HG03064 (cell line): Measurements from ENCODE around the gene TM4SF20.

ENCODE experiments used
- ATAC-seq: cut with Tn5 transposase; IDR thresholded peaks from one replicate; pipeline ENCODE4 v1.9.1; 2021; ENCODE audit warnings: low read depth; ENCODE audit not compliant: unreplicated experiment

The TM4SF20 gene, protein sequence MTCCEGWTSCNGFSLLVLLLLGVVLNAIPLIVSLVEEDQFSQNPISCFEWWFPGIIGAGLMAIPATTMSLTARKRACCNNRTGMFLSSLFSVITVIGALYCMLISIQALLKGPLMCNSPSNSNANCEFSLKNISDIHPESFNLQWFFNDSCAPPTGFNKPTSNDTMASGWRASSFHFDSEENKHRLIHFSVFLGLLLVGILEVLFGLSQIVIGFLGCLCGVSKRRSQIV

DNA sequence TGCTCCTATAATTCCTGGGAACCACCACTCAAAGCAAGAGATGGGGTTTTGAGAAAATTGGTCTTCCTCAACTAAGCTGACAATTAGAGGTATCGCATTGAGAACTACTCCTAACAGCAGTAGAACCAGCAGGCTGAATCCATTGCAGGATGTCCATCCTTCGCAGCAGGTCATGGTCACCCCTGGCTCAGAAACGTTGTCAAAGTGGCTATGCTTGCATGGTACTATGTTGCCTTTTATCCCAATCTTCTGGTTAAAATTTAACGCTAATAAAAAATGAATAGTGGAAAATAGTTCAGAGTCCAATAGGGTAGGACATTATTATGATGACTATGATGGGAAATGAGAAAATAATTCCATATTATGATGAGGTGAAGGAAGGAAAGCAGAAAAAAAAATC lies at the start of gene TM4SF20:
Gene TM4SF20 (minus strand): TSS at position 212 of the 400 bp plus-strand sequence. CDS start 38 bp downstream, at position 174.
- no peak for ATAC-seq

DNA sequence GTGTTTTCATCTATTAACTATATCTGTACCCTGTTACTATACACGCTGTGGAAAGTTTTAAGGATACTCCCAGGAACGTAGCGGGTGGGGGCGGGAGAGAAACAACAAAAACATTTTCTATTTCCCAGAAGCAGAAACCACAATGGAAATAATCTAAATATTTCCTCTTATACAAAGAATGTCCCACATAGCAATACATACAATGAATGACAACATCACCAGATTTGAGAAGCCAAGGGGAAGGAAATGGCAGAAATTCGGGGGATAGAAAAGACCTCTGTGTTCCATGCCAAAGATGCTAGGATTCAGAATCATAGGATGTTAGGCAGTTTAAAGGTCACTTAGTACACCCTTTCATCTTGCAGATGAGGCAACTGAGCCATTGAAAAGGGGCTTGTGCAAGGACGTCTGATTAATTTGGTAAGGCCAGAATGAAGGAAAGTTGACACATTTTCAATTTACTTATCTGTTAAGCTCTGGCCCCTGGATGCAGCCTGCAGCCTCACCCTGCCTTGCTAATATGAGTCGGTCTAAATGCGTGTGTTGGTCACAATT lies 49.7 kb upstream of the TM4SF20 start:
- no peak for ATAC-seq

DNA sequence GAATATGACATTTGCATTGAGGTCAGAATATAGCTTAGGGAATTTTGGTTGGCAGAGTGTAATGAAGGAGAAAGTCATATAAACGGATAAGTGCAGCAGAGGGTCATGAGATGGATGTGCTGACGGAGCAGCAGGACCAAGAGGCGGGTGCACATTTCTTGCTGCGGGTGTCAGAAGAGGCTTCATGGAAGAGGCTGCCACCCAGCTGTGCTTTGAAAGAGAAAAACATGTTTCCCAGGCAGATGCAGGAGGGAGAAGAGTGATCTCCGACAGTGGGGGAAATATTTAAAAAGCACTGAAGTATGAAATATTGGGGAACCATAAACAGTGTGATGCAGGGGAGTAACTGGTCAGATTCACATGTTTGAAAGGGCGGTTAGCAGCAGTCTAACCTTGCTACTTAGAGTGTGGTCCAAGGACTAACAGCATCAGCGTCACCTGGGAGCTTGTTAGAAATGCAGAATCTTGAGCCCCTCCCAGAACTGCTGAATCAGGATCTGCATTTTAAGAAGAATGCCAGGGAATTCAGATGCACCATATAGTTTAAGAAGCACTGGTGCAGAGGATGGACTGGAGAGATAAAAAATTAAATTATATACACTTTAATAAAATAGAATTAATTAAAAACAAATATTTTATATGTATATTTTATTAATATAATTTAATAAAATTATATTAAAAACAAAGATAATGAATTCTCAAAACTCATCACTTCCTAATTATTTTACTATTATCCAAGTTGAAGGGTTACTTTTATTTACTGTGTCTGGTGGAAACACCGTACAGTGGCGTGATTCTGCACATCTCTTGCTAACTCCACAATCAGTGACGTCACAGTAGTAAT lies 44.8 kb upstream of the TM4SF20 start:
- ATAC-seq = no peak

DNA sequence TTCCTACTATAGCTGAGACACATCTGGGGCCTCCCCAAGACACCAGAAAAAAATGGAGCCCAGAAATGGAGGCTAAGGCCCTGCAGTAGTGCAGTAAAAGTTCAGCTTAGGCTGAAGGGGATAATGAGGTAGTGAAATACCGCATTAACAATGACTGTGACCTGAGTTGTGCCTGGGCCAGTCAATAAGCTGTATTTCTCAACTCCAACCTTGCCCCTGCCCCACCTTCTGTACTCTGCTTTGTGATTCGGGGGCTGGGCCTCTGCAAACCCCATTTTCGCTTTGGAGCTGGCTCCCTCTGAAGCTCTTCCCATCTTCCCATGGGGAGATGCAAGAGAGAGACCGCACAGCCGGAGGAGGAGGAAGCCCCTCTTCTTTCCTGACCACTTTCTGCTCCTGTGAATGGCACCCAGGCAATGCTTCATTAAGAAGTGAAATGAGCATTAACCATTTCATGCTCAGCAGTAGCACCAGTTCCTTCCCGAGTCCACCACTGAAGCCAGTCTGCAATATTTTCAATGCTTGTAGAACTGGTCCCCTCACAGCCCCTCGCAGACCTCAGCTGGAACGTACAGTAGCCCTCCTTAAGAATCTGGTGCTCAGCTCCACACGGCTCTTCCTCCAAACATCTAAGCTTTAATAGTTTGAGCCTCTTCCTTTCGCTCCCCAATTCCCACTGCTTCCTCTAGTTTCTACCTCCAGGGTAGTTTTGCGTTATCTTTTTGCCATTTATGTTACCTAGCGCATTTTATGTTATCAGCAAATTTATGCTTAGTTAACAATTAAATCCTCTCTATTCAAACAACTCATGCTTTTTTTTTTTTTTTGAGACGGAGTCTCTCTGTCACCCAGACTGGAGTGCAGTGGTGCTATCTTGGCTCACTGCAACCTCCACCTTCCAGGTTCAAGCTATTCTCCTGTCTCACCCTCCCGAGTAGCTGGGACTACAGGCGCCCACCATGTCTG lies 41.3 kb upstream of the TM4SF20 start:
- no peak for ATAC-seq

DNA sequence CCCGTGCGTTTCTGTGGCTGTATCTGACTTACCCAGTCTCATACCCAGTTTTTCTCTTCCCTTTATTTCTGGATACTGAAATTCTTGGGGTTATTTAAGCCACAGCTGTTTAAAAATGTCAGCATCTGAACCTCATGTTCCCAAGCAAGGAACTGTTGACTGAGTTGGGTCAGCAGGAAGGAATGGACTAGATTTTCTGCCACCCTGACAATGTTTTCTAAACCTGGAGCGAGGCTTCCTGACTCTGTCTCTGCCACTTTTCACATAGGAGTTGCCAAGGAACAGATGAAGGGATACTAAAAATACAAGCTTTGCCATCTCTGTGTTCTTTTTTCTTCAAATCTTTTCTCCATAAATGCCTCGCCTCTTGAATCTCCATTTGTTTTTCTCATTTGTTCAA lies 37.6 kb upstream of the TM4SF20 start:
- no peak for ATAC-seq

DNA sequence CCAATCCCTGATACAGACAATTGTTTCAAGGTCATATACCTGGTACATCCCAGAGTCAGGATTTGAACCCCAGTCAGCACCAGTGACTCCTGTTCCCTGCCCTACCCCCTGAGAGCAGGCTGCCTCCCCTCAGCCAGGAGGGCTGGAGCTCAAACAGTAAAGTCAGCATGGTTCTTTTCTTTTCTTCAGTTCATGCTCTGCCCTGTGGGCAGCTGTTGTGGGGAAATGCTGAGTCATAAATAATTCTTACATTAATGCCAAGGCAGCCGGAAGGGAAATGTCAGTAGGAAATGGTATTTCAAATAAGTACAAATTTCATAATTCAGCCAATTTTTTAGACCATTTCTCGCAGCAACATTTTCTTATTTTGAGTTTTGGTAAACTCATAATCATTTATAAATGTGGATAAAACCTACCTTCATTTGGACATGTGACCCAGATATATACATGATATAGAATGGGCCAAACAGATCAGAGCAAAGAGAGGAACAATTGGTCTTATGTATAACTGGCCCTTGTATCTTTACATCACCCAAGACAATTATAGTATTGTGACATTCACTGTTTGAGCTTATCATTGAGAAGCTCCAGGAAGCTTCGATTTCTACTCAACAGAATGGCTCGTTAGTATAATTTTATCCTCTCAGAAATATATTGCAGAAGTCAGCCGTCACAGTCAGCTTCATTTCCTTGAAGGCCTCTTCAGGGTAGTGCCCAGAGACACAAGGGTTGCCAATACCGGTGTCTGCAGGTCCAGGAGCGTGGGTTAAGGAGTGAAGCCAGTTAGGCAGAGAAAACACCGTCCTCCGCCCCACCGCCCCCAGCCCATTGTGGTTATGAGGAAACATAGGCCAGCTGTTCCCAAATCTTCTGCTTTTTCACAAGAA lies 36.7 kb upstream of the TM4SF20 start:
- peak; percentile 34 for ATAC-seq

DNA sequence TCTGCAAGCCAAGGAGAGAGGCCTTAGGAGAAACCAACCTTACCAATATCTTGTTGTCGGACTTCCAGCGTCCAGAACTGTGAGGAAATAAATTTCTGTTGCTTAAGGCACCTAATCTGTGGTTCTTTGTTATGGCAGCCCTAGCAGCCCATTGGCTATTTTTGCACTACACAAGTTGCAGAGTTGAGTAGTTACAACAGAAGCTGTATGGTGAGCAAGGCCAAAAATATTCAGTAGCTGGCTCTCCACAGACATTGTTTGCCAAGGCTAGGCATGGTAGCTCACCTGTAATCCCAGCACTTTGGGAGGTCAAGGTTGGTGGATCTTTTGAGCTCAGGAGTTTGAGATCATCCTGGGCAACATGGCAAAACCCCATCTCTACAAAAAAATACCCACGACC lies 35.7 kb upstream of the TM4SF20 start:
- ATAC-seq = no peak

DNA sequence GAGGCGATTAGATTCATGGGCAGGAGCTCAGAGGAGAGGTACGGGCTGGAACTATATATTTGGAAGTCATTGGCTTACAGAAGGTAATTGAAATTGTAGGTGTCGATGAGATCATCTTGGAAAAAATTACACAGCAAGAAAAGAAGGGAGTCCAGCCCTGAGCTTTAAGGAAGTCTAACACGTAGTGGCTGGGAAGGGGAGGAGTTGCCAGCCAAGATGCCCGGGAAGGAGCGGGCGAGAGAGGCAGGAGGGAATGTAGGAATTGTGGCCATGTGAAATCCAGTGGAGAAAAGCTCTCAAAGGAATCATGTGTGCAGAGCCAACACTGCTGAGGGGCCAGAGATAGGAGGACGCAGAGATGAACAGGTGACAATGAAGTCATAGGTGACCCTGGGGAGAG lies 34.3 kb upstream of the TM4SF20 start:
- ATAC-seq = no peak

DNA sequence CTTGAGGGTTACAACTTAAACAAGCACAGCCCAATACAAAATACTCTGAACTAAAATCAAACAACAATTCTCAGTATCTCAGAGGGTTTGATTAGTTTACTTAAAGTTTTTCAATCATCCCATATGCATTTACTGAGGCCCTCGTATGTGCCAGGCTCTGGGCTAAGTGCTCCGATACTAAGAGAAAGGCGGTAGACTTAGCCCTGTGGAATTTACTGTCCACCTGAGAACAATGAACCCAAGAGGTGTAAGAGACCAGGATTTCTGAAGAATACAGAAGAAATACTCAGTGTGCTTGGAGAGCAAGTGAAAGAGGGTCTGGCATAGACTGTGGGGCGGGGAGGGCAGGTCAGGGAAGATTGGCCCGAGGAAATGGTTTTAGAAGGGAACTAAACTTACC lies 33.8 kb upstream of the TM4SF20 start:
- ATAC-seq = no peak

DNA sequence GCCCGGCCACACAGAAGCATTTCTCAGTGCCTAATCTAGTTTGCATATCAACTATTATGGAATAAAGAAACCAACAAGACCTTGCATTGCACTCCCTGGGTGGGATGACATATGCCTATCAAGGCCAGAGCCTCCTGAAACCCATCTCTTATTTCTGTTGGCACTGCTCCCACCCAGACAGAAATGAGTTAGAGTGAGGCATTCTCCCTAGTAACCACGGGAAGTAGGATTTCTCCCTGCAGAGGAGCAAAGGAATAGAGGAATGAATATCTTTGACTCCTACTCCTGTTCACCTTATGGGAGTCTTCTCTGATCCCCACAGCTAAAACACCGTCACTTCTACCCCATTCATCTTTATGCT lies 32.9 kb upstream of the TM4SF20 start:
- no peak for ATAC-seq

DNA sequence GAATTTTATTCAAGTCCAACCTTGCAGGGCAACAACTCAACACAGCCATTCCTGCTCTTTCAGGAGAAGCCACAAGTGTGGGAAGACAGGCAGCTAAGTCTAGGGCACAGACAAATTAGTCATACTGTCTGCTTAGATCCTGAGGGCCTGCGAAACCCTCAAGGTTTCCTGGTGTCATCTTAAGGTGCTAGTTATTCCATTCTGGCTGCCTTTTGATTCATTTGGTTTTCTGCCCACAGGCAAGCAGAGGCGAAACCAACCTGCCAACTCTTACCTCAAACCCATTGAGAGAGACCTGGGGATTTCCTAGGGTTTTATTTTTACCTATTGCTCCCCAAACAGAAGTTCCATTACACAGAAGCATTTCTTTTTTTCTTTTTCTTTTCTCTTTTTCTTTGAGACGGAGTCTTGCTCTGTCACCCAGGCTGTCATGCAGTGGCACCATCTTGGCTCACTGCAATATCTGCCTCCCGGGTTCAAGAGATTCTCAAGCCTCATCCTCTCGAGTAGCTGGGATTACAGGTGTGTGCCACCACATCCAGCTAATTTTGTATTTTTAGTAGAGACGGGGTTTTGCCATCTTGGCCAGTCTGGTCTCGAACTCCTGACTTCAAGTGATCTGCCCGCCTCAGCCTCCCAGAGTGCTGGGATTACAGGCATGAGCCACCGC lies 32.3 kb upstream of the TM4SF20 start:
- peak; percentile 69 for ATAC-seq

DNA sequence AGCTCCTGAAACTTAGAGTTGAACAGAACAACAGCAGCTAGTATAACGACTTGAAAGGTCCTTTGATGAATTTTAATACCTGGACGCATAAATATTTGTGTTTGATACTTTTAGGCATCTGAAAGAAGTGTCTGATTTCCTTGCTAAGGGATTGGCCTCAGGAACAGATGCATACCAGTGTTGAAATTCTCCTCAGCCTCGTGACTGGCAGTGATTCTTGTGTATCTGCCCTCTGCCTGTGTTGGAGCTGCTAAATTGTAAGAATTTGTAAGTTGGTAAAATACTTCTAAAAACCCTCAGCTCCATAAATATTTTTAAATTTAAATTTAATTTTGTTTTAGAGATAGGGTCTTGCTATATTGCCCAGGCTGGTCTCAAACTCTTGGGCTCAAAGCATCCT lies 31.1 kb upstream of the TM4SF20 start:
- no peak for ATAC-seq

DNA sequence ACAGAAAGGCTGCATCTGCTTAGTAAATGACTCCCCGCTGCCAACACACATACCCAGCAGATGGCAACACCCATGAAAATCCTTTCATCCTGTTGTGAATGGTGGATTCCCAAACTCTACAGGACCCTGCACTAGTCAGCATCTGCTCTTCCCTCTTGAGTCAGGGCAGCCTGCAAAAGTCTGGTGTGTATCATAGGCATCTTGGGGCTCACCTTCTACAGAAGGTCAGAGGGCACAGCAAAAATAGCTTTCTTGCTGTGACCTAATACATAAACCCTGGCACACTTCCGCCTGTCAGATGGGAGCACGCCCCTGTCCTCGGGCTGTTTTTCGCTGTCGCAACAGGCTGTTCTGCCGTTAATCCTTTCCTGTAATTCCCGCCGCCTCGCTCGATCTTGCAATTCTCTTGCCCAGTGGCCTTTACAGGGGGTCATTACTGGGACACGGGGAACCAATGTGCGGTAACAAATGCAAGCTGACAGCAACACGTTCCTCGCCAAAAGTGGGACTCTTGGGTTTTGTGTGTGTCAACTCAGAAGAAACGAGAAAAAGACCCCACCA lies 28.6 kb upstream of the TM4SF20 start:
- ATAC-seq = no peak

DNA sequence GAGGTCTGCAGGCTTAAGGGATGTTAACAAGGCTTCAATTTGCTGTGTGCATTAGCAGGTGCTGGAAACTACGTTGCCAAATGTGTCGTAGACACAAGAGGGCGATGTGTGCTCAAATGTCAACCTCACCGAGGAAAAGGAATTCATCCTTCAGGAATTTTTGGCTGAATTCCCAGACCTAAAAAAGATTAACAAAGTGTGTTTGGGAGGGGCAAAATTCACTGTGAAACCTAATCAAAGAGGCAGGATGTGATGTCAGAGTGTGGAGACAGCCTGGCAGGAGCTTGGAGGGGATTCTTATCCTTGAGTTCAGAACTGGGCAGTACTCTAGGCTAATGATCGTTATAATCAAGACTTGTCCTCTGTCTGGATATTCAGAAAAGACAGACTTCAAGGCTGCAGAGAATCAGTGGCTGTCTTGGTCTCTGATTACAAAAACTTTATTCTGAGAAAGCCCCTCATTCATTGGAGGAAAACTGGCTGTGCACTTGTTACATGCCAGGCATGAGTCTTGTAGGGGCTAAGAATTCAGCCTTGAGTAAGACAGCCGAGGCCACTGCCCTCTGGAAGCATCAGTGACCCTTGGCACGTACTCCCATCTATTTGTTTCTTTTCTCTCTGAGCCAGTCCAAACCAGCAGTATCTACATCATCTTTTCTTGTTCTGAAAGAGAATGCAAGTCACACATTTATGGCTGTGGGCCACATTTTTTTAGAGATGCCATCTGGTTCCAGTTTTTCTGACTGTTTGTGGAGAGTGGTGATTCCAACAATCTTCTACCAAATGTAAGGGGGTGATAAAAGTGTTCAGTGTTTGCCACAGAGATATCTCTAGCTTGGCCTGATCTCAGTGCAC lies 27.3 kb upstream of the TM4SF20 start:
- ATAC-seq = no peak

DNA sequence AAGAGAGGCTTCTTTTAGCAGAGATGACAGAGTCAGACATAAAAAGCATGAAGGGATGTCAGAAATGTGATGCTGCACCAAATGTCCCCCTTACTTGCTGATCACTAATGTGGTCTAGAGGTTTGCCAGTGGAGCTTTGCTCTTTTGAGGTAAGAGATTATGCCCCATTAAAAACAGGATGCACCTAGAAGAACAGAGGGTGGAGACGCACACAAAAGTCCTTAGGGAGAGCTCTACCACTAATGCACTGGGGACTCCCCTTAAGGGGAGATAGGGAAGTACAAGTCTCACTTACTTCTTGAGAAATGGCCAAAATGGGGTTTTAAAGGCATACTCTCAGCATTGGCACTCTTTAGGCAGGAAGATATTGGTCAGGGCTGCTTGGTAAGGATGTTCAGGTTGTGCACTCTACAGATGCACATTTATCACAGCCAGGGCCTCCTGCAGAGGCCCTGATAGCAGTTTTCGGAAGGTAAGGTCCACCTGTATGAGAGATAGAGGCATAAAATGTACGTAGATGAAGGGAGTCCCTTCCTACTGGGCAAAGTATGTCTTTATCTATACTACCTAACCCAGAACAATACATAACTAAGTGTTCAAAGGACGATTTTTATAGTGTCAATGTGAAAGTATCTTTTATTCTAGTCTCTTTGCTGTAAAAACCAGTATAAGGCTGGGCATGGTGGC lies 25.6 kb upstream of the TM4SF20 start:
- ATAC-seq = no peak

DNA sequence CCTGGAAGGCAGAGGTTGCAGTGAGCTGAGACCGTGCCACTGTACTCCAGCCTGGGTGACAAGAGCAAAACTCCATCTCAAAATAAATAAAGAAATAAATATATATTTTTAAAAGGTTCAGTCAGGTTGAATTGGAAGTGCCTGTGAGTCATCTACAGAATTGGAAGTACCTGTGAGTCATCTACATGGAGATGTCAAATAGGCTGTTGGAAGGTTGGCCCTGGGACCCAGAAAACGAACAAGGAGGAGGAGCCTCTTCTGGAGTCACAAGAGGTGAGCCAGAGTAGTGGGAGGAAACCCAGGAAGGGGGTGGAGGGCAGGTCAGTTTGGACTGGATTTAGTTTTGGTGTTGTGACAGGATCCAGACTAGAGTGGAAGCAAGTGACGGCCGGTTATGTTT lies 23.9 kb upstream of the TM4SF20 start:
- ATAC-seq = no peak

DNA sequence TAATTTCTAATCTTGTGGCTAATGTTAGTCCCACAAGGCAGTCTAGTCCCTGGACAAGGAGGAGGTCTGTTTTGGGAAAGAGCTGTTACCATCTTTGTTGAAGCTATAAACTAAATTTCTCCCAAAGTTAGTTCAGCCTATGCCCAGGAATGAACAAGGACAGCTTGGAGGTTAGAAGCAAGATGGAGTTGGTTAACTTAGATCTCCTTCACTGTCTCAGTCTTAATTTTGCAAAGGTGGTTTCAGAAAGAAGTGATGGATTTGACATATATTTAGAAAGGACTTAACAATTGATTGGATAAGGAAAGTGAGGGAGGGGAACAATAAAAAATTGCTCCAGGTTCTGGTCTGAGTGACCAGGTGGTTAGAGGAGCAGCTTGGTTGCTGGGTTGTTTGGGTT lies 23.2 kb upstream of the TM4SF20 start:
- no peak for ATAC-seq

DNA sequence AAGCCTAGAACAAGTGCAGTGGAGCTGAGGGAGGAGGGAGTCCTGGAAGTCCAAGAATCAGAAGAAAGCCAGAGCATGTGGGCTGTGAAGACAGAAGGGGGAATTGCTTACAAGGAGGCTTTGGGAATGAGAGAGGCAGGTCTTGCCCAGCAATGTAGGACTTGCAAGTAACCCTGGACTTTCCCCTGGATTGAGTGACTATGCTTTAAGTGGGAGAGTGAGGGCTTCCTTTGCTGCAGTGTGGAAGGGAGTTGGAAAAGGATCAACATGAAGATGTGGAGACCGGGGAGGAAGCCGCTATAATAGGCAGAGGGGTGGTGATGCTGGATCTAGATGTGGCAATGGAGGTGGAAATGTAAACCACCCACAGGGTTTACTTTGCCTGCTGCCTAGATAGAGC lies 22.4 kb upstream of the TM4SF20 start:
- ATAC-seq = no peak
